GM18861 (cell line): ENCODE results near the gene OR1M1.
"Not testable (repeated sequence)": the region's sequence is repeated elsewhere in the genome, so short reads cannot be mapped to it uniquely, and the experiment has no call there.

Source experiments
- ATAC-seq: cut with Tn5 transposase; IDR thresholded peaks from one replicate; pipeline ENCODE4 v1.9.1; 2021; ENCODE audit not compliant: unreplicated experiment

The OR1M1 gene

DNA sequence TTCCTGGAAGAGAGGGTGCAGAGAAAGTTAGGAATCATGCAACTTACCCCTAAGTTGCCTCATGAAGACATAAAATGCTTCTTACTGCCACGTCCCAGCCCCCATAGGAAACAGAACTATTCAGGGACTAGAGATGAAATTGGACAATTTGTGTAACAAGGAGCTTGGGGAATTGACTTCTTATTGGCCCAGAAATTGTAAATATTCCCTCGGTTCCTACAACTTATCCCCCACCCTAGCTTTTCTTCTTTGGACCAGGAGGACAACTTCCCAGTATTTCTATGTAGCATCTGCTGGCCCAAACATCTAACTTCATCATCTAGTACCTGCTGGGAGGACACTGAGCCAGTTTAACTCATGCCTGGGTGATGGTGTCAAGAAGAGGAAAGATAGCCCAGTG lies at the start of gene OR1M1:
TSS of gene OR1M1 (plus strand) at position 301 of the 400 bp plus-strand sequence. CDS start 6,184 bp downstream, outside the sequence.
- ATAC-seq, result no peak

DNA sequence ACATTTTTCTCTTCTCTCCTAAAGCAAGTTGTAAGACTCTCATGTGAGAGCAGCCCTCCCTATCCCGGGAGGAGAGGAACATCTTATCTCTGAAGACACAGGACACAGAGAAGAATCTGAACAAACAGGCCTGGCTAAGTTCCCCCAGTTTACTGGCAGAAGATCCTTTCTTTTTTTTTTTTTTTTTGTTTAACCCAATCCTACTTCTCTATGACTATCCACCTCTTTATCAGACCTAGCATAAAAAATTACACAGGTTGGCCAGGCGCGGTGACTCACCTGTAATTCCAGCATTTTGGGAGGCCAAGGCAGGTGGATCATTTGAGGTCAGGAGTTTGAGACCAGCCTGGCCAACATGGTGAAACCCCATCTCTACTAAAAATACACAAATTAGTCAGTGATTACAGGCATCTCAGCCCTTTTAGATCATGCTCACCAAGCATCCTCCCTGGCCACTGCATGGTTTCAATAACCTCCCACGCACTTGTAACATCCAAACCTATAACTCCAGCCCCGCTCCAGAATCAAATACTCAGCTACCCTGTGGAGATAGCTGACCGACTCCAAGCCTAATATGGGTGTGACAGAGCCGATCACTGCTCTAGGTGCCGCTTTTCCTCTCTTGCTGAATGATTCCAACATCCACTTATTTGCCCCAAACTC lies 49.3 kb upstream of the OR1M1 start:
- no peak for ATAC-seq

GRCh38 chr19:9039728-9040127 lies 47.1 kb upstream of the OR1M1 start:
- ATAC-seq, result no peak

- ATAC-seq, result no peak
Measured at GRCh38 chr19:9040131-9040530, 46.7 kb upstream of the OR1M1 start.

- ATAC-seq, result no peak
Measured at GRCh38 chr19:9041023-9041422, 45.8 kb upstream of the OR1M1 start.

DNA sequence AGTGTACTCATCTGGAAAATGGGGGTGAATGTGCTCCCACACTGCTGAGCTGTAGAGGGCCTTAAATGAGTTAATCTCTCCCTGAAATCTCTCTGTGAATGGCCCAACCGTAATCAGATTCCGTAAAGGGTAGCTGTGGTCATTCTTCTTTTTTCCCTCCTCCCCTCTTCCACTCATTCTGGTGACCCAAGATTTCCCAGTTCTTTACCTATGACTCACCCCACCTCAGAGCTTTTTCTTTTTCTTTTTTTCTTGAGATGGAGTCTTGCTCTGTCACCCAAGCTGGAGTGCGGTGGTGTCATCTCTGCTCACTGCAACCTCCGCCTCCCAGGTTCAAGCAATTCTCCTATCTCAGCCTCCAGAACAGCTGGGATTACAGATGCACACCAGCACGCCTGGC lies 43.3 kb upstream of the OR1M1 start:
- ATAC-seq, result no peak

DNA sequence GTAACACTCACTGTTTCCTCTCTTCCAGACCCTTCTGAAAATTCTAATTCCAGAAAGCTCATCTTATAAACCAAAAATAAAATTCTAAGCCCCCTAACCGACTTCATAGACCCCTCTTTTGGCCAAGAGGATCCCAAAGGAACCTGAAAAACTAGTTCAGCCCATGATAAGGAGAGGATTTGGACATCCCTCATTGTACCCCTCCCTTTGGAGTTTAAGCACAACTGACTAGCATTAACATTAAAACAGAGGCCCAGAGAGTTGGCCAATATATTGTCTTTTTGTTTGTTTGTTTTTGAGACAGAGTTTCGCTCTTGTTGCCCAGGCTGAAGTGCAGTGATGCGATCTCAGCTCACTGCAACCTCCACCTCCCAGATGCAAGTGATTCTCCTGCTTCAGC lies 42.4 kb upstream of the OR1M1 start:
- no peak for ATAC-seq

GRCh38 chr19:9046694-9047093 lies 40.2 kb upstream of the OR1M1 start:
- no peak for ATAC-seq

GRCh38 chr19:9052894-9053293 lies 34.0 kb upstream of the OR1M1 start:
- ATAC-seq, result no peak

DNA sequence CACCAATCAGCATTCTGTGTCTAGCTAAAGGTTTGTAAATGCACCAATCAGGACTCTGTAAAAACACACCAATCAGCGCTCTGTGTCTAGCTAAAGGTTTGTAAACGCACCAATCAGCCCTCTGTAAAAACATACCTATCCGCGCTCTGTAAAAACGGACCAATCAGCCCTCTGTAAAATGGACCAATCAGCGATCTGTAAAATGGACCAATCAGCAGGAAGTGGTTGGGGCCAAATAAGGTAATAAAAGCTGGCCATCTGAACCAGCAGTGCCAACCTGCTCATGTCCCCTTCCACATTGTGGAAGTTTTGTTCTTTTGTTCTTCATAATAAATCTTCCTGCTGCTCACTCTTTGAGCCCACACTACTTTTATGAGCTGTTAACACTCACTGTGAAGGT lies 33.2 kb upstream of the OR1M1 start:
- not testable (repeated sequence) for ATAC-seq

DNA sequence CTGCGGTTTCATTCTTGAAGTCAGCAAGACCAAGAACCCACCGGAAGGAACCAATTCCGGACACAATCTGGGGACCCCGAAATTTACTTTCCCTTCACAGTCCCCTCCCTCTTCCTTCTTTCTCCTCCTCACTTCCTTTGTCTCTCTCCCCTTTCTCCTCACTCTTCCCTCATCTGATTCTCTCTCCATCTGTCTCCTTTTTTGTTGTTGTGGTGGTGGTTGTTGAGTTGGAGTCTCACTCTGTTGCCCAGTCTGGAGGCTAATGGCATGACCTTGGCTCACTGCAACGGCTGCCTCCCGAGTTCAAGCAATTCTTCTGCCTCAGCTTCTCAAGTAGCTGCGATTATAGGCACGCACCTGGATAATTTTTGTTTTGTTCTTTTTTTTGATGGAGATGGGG lies 32.7 kb upstream of the OR1M1 start:
- ATAC-seq, result no peak

DNA sequence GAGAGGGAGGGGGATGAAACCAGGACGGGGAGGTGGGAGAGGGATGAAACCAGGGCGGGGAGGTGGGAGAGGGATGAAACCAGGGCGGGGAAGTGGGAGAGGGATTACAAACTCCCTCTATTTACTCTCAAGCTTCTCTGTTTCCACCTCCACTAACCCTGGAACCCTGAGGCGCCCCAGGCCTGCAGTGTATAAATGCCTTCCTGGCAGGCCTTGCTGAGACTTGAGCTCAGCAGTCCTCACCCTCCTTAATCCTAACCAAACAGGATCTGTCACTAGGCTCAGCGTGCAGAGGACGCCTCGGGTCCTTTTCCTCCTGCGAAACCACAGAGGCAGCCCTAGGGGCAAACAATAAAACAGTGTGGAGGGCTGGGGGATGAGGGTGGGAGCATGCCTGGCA lies 32.1 kb upstream of the OR1M1 start:
- no peak for ATAC-seq

DNA sequence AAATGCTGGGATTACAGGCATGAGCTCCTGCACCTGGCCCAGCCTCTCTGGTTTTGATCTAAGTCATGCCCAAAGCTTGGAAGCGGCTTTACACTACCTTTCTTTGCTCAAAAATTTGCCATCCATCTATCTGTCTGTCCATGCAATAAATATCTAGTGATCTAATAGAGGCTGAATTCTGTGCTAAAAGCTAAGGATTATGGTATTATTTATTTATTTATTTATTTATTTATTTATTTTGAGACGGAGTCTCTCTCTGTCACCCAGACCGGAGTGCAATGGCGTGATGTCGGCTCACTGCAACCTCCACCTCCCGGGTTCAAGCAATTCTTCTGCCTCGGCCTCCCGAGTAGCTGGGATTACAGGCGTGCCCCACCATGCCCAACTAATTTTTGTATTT lies 30.7 kb upstream of the OR1M1 start:
- not testable (repeated sequence) for ATAC-seq

- ATAC-seq, result no peak
Measured at GRCh38 chr19:9057505-9058258, 29.2 kb upstream of the OR1M1 start.

- ATAC-seq, result no peak
Measured at GRCh38 chr19:9058905-9059667, 27.8 kb upstream of the OR1M1 start.

DNA sequence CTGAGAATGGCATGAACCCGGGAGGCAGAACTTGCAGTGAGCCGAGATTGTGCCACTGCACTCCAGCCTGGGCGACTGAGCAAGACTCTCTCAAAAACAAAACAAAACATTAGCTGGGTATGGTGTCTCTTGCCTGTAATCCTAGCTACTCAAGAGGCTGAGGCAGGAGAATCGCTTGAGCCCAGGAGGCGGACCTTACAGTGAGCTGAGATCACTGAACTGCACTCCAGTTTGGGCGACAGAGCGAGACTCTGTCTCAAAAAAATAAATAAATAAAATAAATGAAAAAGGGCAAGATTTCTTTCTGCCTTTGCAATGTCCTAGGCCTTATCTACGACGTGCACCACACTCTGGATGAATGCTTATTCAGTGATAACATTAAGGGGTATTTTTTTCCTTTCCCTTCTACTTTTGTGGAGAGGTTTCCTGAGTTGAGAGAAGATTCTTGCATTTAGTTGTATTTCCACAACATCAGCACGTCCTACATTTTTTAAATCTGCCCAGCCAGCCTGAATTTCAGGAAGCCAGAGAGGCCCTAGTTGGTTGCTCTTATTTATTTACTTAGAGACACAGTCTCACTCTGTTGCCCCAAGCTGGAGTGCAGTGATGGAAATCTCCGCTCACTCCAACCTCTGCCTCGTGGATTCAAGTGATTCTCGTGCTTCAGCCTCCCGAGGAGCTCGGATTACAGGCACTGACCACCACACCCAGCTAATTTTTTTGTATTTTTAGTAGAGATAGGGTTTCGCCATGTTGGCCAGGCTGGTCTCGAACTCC lies 26.1 kb upstream of the OR1M1 start:
- ATAC-seq, result no peak

DNA sequence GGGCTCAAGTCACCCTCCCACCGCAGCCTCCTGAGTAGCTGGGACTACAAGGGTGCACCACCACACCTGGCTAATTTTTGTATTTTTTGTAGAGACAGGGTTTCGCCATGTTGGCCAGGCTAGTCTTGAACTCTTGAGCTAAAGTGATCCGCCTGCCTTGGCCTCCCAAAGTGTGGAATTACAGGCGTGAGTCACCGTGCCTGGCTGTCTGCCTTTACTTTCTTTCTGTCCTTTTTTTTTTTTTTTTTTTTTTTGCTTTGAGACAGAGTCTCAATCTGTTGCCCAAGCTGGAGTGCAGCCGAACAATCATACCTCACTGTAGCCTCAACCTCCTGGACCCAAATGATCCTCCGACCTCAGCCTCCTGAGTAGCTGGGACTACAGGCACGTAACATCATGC lies 25.0 kb upstream of the OR1M1 start:
- ATAC-seq, result no peak

DNA sequence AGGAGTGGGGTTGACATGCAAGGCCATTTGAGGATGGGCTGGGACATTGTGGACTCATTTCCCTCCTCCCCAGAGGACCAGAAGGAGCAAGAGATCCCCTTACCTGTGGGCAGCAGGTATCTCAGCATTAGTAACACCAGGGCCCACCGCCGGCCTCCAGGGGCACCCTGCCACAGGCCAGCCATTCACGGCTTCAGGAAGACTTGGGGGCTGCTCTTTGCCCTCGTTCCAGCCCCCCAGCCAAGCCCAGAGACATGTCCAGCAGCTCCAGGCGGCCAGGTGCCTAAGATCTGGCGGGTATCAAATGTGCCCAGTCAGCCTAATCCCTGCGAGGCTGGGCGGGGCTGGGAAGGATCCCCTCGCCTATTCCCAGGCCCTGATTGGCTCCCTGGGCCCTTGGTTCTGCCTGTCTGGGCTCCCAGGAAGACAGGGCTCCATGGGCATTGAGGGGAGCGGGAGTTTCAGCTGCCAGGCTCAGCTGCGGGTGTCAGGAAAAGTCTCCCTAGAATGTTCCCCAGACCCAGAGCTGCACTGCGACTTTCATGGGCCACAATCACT lies 21.3 kb upstream of the OR1M1 start:
- no peak for ATAC-seq

- ATAC-seq, result no peak
Measured at GRCh38 chr19:9070066-9070465, 16.8 kb upstream of the OR1M1 start.

GRCh38 chr19:9071720-9072119 lies 15.1 kb upstream of the OR1M1 start:
- not testable (repeated sequence) for ATAC-seq

GRCh38 chr19:9073806-9074205 lies 13.1 kb upstream of the OR1M1 start:
- no peak for ATAC-seq
